GOT3 (cell line): Measurements from ENCODE around the gene BOD1L1.

Experiments
- DNase-seq: peaks from one replicate; lab custom pipeline; 2025; ENCODE audit warnings: mixed read lengths; lab: John Stamatoyannopoulos, UW

BOD1L1 gene

GRCh38 chr4:13558881-13559280, 68.6 kb downstream of the BOD1L1 start:
- DNase-seq: no peak

- DNase-seq: no peak
Observed at GRCh38 chr4:13555325-13555724, 72.2 kb downstream of the BOD1L1 start.

DNA sequence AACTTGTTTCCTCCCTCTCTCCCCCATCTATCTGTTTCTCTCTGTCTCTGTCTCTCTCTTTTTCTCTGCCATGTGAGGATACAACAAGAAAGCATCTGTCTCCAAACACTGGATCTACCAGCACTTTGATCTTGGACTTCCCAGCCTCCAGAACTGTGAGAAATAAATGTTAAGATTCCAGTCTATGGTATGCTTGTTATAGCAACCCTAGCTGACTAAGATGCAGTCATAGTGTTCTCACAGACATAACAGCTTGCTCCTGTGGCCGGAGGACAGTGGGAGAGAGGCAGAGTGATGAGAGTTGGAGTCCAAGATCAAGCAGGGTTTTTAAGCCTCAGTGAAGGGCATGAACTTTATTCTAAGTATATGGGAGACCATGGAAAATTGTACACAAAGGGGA, 74.4 kb downstream of the BOD1L1 start:
- DNase-seq: no peak

DNA sequence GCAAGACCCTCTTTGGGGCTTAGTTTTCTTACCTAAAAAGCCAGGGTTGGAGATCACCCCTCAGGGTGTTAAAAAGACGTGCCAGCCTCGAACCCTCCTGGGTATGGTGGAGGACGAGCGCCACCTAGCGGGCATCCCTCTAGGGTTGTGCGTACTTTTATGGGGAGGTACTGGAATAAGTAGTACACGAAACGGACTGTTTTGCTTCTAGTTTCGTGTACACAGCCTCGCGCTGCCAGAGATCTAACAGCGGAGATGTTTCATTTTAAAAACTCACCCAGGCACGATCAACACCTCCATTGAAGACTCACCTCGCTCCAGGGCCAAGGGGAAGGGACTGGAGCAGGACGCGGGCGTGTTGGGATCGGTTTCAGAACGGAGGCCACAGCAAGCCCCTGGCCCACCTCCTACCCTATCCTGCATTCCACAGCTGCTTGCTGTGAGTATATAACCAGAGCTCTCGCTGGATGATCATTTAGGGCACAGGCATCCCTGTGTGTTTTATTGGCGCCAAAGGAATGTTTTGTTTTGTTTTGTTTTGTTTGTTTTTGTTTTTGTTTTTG, 78.5 kb downstream of the BOD1L1 start:
- DNase-seq: peak; percentile 29

DNA sequence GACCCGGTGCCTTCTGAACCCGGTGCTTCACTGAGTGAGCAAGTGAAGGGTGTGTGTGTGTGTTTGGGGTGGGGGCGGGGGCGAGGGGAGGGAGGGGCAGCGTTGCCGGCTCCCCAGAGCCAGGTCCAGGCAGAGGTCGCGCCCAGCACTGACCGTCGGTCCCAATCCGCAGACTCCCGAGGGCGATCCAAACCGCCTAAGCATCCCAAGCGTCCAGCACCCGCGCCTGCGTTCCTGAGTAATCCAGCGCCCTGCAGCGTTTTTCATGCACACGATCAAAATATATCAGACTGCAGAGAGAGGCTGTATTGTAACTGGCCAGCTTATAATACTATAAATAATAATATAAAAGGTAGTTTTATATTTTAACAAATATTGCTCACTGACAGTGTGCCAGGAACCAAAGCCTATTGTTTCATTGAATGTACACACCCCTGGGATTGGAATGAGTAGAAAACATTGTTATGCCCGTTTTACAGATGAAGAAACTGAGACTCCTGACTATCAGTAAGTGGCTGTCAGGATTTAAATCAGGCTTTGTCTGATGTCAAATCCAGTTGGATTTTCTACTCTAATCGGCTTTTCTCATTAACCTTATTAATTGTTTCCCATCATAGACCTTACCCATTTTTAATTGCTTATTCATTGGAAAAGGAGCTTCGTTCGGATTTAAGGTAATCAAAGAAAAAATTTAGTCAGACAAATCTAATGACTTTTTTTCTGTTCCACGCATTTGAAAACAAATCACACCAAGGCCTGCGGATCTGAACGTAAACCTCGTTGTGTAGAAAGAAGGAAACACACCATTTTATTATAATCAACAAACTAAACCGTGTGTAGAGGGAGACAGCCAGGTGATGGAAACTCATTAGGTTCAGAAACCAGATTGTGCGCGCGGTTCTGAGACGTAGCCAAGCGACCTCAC, 79.2 kb downstream of the BOD1L1 start:
- DNase-seq: no peak

DNA sequence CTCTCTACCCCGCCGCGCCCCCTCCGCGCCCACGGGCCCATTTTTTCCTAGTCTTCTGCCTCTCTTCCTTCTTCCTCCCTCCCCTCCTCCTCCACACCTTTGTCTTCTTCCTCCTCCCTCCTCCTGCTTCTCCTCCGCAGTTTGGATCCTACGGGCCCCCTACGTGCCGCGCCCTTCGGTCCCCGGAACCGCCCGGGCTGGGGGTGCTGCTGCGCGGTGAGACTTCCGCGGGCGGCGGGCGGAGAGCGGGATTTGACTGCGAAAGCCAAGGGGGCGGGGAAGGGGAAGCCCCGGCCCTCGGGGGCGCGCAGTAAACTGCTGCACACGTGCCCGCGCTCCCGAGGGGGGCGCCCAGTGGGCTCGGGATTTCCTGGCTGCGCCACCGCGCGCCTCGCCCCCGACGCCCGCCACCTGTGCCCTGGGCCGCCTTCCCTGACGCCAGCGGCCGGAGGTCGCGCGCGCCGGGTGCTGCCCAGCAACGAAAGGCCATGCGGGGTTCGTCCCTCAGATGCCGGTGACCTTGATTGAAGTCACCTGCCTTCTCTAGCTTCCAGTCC, 80.0 kb downstream of the BOD1L1 start:
- DNase-seq: no peak

DNA sequence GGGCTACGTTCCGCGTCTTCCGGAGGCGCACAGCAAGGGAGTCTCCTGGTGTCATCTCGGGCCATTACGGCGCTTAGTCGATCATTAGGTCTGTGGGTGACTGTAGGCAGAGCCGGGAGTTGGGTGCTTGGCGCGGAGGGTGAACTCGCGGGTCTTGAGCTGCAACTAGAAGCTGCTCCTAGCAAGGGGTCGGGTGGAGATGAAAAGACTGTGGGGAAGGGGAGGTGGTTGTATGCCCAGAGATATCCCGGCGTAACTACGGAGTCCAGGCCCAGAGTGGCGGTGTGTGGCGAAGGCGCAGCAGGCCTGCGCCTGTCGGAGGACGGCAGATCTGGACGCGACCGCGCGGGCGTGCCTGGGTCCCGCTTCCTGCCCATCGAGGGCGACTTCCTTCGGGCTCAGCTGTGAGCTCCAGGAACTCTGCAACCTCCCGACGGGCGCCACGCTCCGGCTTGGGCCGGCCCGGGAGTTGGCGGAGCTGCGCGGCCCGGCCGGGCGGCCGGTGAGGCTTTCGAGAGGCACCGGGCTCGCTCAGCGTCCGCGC, 80.5 kb downstream of the BOD1L1 start:
- DNase-seq: no peak

GRCh38 chr4:13546142-13546940, 81.2 kb downstream of the BOD1L1 start:
- no peak for DNase-seq

DNA sequence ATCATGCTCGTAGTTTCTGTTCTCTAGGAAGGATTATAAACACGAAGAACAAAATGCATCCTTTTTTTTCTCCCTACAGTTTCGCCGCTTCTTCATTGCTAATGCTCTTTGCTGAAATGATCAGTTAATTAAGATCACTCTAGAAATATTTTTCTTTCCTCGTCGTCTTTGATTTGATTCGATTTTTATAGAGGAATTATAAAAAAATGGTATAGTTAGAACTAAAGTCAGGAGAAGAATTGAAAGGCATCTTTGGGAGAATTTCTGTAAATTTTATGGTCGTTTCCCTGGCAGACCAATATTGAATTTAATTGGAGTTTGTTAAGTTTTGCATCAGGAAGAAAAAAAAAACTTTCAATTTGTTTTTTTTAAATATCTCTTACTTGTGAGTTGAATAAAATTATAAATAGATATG, 82.1 kb downstream of the BOD1L1 start:
- DNase-seq: no peak

DNA sequence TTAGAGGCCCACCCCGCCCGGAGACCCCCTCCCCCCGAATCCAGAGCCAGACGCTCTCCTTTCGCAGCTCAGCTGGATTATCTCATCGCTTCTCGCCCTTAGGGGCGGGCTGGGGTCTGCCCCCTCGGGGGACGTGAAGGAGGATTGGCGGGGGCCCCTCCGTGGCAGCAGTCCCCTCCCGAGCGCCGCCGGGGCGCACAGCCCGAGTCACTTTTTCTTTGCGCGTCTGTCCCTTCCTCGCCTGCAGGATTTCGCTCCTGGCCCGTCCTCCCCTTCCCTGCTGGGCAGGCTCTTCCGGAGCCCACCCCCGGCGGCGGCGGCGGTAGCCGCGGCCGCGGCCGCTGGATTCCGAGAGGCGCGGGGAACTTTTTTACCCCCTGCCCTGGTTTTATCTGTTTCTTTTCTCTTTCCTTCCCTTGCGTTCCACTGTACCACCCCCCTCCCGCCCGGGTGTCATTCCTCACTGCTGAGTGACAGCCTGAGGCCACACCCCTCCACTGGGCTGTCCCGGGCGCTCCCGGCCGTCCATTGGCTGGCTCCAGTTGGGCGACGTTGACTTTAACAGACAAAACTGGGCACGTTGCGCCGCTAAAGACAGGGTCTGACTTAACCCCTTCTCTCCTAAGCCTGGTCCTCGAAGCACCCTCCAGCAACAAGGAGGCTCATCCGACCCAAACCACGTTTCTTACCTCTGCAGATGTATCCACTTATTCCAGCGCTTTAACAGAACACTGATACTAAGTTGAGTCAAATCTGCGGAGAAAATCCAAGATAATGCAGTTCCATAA, 82.7 kb downstream of the BOD1L1 start:
- peak; percentile 11 for DNase-seq

GRCh38 chr4:13543839-13544605, 83.5 kb downstream of the BOD1L1 start, which contains the start of gene NKX3-2:
NKX3-2 (minus strand) TSS chr4:13544508; CDS start chr4:13544414, 94 bp downstream.
- DNase-seq: no peak

GRCh38 chr4:13543032-13543838, 84.3 kb downstream of the BOD1L1 start:
- DNase-seq: no peak

DNA sequence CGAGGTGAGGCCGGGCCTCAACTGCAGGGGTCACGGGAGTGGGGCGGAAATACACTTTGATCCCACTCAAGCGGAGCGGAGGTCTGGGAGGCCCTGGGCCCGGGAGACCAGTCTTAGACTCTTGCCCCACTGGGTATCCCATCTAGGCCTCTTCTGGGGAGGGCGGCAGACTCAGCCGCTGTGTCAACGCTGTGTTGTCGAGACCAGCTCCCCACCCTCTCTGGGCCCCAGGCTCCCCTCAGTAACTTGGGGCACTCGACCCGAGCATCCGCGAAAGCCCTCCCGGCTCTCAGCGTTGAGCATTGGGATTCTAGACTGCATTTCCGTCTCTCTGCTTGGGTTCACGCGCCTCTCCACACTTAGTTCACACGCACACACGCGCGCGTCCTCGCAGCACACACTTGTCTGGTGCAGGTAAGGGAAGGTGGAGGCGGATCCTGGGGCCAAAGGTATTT, 84.9 kb downstream of the BOD1L1 start:
- DNase-seq: no peak

GRCh38 chr4:13541720-13542576, 85.6 kb downstream of the BOD1L1 start:
- DNase-seq: no peak

DNA sequence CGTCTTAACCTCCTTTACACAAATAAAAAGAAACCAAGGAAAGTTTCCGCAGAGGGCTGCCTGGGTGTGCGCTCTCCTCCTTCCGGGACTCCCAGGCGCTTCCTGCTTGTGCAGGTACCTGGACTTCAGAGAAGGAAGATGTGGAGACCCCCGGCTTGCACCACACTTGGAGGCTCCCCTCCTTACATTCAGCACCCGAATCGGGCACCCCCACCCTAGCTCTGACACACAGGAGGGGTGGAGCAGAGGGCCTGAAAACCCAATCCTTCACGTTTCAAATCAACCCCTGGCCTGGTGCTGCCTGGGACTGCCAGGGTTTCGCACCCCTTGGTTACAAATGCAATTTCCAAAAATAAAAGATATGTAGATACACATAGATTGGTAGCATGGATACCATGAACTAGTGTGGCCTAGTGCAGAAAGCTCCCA, 86.3 kb downstream of the BOD1L1 start:
- no peak for DNase-seq

DNA sequence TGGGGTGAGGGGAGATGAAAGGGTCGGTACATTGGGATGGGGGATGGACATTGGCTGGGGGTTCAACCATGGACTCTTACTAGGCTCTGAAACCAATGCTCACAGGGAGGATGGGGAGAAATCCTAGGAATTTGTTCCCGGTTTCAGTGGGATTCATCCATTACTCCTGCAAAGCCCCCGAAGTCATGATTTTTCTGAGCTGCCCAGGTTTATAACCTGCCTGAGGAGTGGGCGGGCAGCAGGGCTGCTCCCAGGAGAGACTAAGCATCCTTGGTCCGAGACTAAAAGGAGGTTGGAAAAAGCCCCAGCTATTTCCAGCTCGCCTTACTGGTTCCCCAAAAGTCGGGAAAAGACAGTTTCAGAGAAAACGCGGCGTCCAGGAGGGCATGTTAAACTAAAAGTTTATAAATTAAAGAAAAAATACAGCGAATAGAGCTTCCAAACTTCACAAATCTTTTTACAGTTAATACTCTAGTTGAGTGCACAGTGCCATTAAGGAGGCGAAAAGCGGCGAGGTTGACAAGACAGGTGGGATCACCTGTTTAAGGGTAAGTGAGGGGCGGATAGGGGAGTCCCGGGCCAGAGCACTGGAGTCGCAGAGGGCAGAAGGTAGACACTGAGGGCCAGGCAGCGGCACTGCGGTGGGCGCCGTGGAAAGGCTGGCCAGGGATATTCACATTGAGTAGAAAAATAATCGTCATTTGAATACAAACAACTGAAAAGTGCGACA, 86.9 kb downstream of the BOD1L1 start:
- DNase-seq: no peak

- DNase-seq: no peak
Observed at GRCh38 chr4:13539619-13540445, 87.7 kb downstream of the BOD1L1 start.
